Vagina (tissue), 2 donors: ENCODE results near the gene ATP2A2.

Source experiments
- CTCF ChIP-seq, 3 experiments: fragments of 450-650 bp in 2 of 3; fragments of 200-600 bp in 1 of 3; sonication (generic) in 1 of 3; IDR thresholded peaks; one replicate each; pipeline ENCODE4 v1.5.1; 2017 to 2019; ENCODE audit warnings: antibody characterized with exemption in 3 of 3, mild to moderate bottlenecking in 2 of 3, moderate library complexity in 2 of 3
- POLR2AphosphoS5 ChIP-seq, 2 donors: sonication (generic); formaldehyde crosslinking; IDR thresholded peaks; one replicate each; pipeline ENCODE4 v1.9.0; 2017; ENCODE audit warnings: antibody characterized with exemption in 2 of 2, mild to moderate bottlenecking in 2 of 2, low read depth in 1 of 2; ENCODE audit not compliant: insufficient read depth in 1 of 2

GRCh38 chr12:110289044-110289710, 8.1 kb downstream of the ATP2A2 start:
- TF ChIP-seq POLR2AphosphoS5 (IDR thresholded peaks at IDR 0.05; ENCODE audit: insufficient read depth in 1 of 2, low read depth in 1 of 2): no peak
- no peak for TF ChIP-seq CTCF (IDR thresholded peaks at IDR 0.05)
